ENCODE results near the gene CCR6. TPM values are rescaled to one million over a fixed set of nuclear protein-coding genes. Genes with fewer than 3 reads are reported as not detected.

CCR6 gene
- total and polyA plus RNA-seq, 10 of the 15 experiments (the other 5 are each of a cell fraction or from before 2014, with no cell fraction given): 2.2 to 7.6 (median 6.7) TPM

DNA sequence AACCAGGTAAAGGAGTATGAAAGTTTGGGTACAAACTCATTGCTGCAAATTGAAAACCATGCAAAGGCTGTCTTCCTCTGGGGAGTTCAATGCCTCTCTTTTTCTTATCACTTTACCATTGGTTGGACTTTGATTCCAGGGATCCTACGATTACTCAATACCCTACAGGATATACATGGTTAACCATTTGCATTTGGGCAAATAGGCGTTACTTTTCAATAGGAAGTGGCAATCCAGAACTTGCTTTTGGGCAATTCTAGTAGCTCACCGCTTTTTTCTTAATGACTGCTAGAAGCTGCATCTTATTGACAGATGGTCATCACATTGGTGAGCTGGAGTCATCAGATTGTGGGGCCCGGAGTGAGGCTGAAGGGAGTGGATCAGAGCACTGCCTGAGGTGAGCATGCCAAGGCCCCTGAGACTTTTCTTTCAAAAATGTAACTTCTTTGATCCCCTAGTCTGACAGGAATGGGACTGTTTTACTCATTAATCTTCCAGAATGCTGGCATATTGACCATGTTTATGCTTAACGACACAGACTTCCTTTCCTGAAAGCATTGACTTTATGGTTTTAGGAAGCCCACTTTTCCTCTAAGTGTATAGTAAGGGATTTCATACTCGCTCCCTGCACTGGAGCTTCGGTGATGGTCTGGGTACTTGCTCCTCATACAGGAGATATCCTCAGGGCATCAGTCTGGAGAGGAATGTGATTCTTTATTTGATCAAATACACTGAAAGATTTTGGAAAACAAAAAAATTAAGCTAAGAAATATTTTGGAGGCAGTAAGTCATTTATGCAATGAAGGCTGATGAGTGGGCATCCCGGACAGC is at the start of gene CCR6 (continued):
- TF ChIP-seq ATF2 (IDR thresholded peaks at IDR 0.05; ENCODE audit: low read length) (no peak), SUPT20H (IDR thresholded peaks at IDR 0.05; ENCODE audit: borderline replicate concordance, control insufficient read depth, low read depth, low read length) (no peak), HDAC2 (IDR thresholded peaks at IDR 0.05) (no peak), SIN3A (IDR thresholded peaks at IDR 0.05; ENCODE audit: low read depth, low read length) (0 out of 2 replicates have a peak, but pooled peaks have one; percentile 32), BHLHE40 (IDR thresholded peaks at IDR 0.05; ENCODE audit: borderline replicate concordance in 1 of 2, low read depth in 2 of 2, low read length in 1 of 2) (no peak), POLR2AphosphoS2 (IDR thresholded peaks at IDR 0.05; ENCODE audit: low read depth, low read length) (no peak), EP300 (IDR thresholded peaks at IDR 0.05; ENCODE audit: borderline replicate concordance in 1 of 2, control insufficient read depth in 1 of 2, low read depth in 2 of 2, low read length in 2 of 2) (0 out of 4 replicates have a peak, but pooled peaks of 1 of the 2 experiments have one; percentile 29), CBX3 (IDR thresholded peaks at IDR 0.05; ENCODE audit: borderline replicate concordance, low read depth) (no peak), NFXL1 (IDR thresholded peaks at IDR 0.05; ENCODE audit: borderline replicate concordance) (no peak), USF1 (IDR thresholded peaks at IDR 0.05; ENCODE audit: borderline replicate concordance, extremely low read length, insufficient read depth, low read depth, low read length) (no peak), MYB (IDR thresholded peaks at IDR 0.05; ENCODE audit: borderline replicate concordance, low read depth, low read length) (no peak), SMC3 (IDR thresholded peaks at IDR 0.05; ENCODE audit: borderline replicate concordance, low read length) (no peak), PAX5 (IDR thresholded peaks at IDR 0.05; ENCODE audit: borderline replicate concordance, low read depth, low read length) (no peak), MEF2A (IDR thresholded peaks at IDR 0.05; ENCODE audit: insufficient read depth, low read depth, low read length) (no peak)
- TF ChIP-seq, protein P1, sequence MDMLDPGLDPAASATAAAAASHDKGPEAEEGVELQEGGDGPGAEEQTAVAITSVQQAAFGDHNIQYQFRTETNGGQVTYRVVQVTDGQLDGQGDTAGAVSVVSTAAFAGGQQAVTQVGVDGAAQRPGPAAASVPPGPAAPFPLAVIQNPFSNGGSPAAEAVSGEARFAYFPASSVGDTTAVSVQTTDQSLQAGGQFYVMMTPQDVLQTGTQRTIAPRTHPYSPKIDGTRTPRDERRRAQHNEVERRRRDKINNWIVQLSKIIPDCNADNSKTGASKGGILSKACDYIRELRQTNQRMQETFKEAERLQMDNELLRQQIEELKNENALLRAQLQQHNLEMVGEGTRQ (IDR thresholded peaks at IDR 0.05; ENCODE audit: borderline replicate concordance, low read depth, low read length): no peak
- TF ChIP-seq, protein P2, sequence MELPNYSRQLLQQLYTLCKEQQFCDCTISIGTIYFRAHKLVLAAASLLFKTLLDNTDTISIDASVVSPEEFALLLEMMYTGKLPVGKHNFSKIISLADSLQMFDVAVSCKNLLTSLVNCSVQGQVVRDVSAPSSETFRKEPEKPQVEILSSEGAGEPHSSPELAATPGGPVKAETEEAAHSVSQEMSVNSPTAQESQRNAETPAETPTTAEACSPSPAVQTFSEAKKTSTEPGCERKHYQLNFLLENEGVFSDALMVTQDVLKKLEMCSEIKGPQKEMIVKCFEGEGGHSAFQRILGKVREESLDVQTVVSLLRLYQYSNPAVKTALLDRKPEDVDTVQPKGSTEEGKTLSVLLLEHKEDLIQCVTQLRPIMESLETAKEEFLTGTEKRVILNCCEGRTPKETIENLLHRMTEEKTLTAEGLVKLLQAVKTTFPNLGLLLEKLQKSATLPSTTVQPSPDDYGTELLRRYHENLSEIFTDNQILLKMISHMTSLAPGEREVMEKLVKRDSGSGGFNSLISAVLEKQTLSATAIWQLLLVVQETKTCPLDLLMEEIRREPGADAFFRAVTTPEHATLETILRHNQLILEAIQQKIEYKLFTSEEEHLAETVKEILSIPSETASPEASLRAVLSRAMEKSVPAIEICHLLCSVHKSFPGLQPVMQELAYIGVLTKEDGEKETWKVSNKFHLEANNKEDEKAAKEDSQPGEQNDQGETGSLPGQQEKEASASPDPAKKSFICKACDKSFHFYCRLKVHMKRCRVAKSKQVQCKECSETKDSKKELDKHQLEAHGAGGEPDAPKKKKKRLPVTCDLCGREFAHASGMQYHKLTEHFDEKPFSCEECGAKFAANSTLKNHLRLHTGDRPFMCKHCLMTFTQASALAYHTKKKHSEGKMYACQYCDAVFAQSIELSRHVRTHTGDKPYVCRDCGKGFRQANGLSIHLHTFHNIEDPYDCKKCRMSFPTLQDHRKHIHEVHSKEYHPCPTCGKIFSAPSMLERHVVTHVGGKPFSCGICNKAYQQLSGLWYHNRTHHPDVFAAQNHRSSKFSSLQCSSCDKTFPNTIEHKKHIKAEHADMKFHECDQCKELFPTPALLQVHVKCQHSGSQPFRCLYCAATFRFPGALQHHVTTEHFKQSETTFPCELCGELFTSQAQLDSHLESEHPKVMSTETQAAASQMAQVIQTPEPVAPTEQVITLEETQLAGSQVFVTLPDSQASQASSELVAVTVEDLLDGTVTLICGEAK (IDR thresholded peaks at IDR 0.05; ENCODE audit: borderline replicate concordance): no peak

Data from GM12878 (cell line).